GM23338 (cell line): ENCODE data around the gene RPL15. TPM values are rescaled to one million over a fixed set of nuclear protein-coding genes. Genes with fewer than 3 reads are reported as not detected.

ENCODE experiments used
- ATAC-seq: fragments of 200-7000 bp; cut with Tn5 transposase; 3 replicates; pipeline ENCODE4 v1.9.1; 2020
- DNase-seq: peaks from one replicate; pipeline ENCODE4 v3.0.0-alpha.2; 2015; ENCODE audit warnings: low spot score
- H2AFZ ChIP-seq: fragments of 200-600 bp; sonication (generic); 2 replicates; pipeline ENCODE4 v1.8.0; 2016; ENCODE audit warnings: antibody characterized with exemption, mild to moderate bottlenecking, moderate library complexity
- H3F3A ChIP-seq: fragments of 200-600 bp; sonication (generic); replicated peaks from 2 replicates; pipeline ENCODE4 v1.8.0; 2017; ENCODE audit warnings: antibody characterized with exemption, mixed run types, low read depth
- H3K27ac ChIP-seq: fragments of 200-600 bp; sonication (generic); 2 replicates; pipeline ENCODE4 v1.6.1; 2016; ENCODE audit warnings: low read depth
- H3K27me3 ChIP-seq: fragments of 200-600 bp; sonication (generic); 2 replicates; pipeline ENCODE4 v1.8.0; 2016; ENCODE audit warnings: mild to moderate bottlenecking, mixed run types, moderate library complexity; ENCODE audit not compliant: insufficient read depth
- H3K36me3 ChIP-seq: fragments of 200-600 bp; sonication (generic); 2 replicates; pipeline ENCODE4 v1.8.0; 2016; ENCODE audit warnings: mild to moderate bottlenecking; ENCODE audit not compliant: insufficient read depth
- H3K4me1 ChIP-seq: fragments of 200-600 bp; sonication (generic); 2 replicates; pipeline ENCODE4 v1.8.0; 2016; ENCODE audit warnings: mild to moderate bottlenecking, moderate library complexity; ENCODE audit not compliant: insufficient read depth
- H3K4me2 ChIP-seq: fragments of 200-600 bp; sonication (generic); 2 replicates; pipeline ENCODE4 v1.7.1; 2017; ENCODE audit warnings: mixed run types
- H3K4me3 ChIP-seq: fragments of 200-600 bp; sonication (generic); 2 replicates; pipeline ENCODE4 v1.6.1; 2016; ENCODE audit warnings: mixed run types
- H3K79me2 ChIP-seq: fragments of 200-600 bp; sonication (generic); replicated peaks from 2 replicates; pipeline ENCODE4 v1.8.0; 2017; ENCODE audit warnings: mild to moderate bottlenecking; ENCODE audit not compliant: insufficient read depth
- H3K9me2 ChIP-seq: fragments of 200-600 bp; sonication (generic); 2 replicates; pipeline ENCODE4 v1.8.0; 2017; ENCODE audit not compliant: insufficient read depth
- H4K20me1 ChIP-seq: fragments of 200-600 bp; sonication (generic); replicated peaks from 2 replicates; pipeline ENCODE4 v1.8.0; 2017; ENCODE audit warnings: mild to moderate bottlenecking; ENCODE audit not compliant: insufficient read depth
- H3K27ac Mint-ChIP-seq: 2 replicates; pipeline ENCODE4 v1.8.0; 2020; ENCODE audit warnings: inconsistent platforms, mild to moderate bottlenecking, moderate library complexity, mixed read lengths
- H3K27me3 Mint-ChIP-seq: 3 replicates; pipeline ENCODE4 v1.8.0; 2022; ENCODE audit warnings: low read depth, mild to moderate bottlenecking, moderate library complexity, mixed read lengths, inconsistent platforms; ENCODE audit not compliant: insufficient read depth, poor library complexity
- H3K36me3 Mint-ChIP-seq: 3 replicates; pipeline ENCODE4 v1.8.0; 2021; ENCODE audit warnings: low read depth, mild to moderate bottlenecking, inconsistent platforms, moderate library complexity, mixed read lengths
- H3K4me1 Mint-ChIP-seq: 3 replicates; pipeline ENCODE4 v1.8.0; 2020; ENCODE audit warnings: mild to moderate bottlenecking, inconsistent platforms, mixed read lengths
- H3K4me3 Mint-ChIP-seq: 3 replicates; pipeline ENCODE4 v1.8.0; 2021; ENCODE audit warnings: moderate library complexity, mild to moderate bottlenecking, inconsistent platforms, mixed read lengths
- H3K9me3 Mint-ChIP-seq: 3 replicates; pipeline ENCODE4 v1.8.0; 2020; ENCODE audit warnings: moderate library complexity, mild to moderate bottlenecking, inconsistent platforms, mixed read lengths
- EZH2 ChIP-seq: fragments of 200-600 bp; sonication (generic); IDR thresholded peaks from one replicate; pipeline ENCODE4 v1.8.0; 2017; ENCODE audit warnings: antibody characterized with exemption, mild to moderate bottlenecking, low read depth; ENCODE audit not compliant: unreplicated experiment
- JUNB ChIP-seq: IDR thresholded peaks from one replicate; pipeline ENCODE4 v1.6.1; 2016; ENCODE audit warnings: antibody characterized with exemption; ENCODE audit not compliant: unreplicated experiment
- POLR2AphosphoS5 ChIP-seq: IDR thresholded peaks from 2 replicates; pipeline ENCODE4 v1.6.1; 2016; ENCODE audit warnings: antibody characterized with exemption, low read depth
- STAT1 ChIP-seq: IDR thresholded peaks from one replicate; pipeline ENCODE4 v1.6.1; 2016; ENCODE audit warnings: antibody characterized with exemption; ENCODE audit not compliant: unreplicated experiment
- ZNF114 ChIP-seq: fragments of 250-450 bp; sonication (Bioruptor Pico); IDR thresholded peaks from 2 replicates; pipeline ENCODE4 v1.5.0; 2020; ENCODE audit warnings: mild to moderate bottlenecking, moderate library complexity
- ZNF331 ChIP-seq: fragments of 250-450 bp; sonication (Bioruptor Pico); IDR thresholded peaks from 2 replicates; pipeline ENCODE4 v1.5.0; 2020; ENCODE audit warnings: low read depth, mild to moderate bottlenecking, moderate library complexity
- polyA plus RNA-seq: library from polyadenylated mRNA; unstranded; fragments of >200 nt; fragmentation: Nextera tagmentation; extraction: Ambion mirVana; gene quantifications from 2 replicates; pipeline ENCODE4 v1.2.1, GENCODE V29; 2016
- total RNA-seq: library from RNA; depleted of rRNA; stranded (reverse); fragments of >200 nt; shearing (Covaris generic); gene quantifications from 2 replicates; pipeline ENCODE4 v1.2.3, GENCODE V29; 2014
- TF ChIP-seq, protein P1 (sequence below): IDR thresholded peaks from 2 replicates; pipeline ENCODE4 v1.6.1; 2016; ENCODE audit warnings: antibody characterized with exemption
- TF ChIP-seq, protein P2 (sequence below), 2 experiments: fragments of 200-600 bp in 1 of 2; sonication (generic) in 1 of 2; conservative IDR thresholded peaks; 2 replicates each; pipeline versions ENCODE4 v1.5.1 to v1.6.1; 2016 to 2017; ENCODE audit warnings: antibody characterized with exemption in 2 of 2, low read depth in 2 of 2, mild to moderate bottlenecking in 2 of 2, moderate library complexity in 1 of 2

Gene RPL15
- total and polyA plus RNA-seq, 2 experiments from 2014 or later: 2,868 to 3,117 TPM

DNA sequence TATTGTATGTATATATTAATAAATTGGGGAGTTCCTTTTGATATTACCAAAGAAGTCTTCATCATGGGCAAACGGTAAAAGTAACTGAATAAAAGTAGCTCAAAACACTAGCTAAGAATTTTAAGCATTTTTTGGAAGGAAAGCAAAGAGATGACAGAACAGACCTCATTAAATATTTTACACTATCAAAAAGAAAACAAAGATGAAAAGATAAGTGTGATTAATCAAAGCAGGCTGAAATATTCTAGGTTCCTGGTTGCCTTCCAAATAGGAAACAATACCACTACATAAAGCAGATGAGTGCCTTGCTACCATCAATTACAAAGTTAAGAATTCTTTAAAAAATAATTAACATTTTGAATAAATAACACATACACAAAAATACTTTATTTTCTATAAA, 3.8 kb upstream of the RPL15 start (continued):
- TF ChIP-seq, protein P1, sequence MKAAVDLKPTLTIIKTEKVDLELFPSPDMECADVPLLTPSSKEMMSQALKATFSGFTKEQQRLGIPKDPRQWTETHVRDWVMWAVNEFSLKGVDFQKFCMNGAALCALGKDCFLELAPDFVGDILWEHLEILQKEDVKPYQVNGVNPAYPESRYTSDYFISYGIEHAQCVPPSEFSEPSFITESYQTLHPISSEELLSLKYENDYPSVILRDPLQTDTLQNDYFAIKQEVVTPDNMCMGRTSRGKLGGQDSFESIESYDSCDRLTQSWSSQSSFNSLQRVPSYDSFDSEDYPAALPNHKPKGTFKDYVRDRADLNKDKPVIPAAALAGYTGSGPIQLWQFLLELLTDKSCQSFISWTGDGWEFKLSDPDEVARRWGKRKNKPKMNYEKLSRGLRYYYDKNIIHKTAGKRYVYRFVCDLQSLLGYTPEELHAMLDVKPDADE: no peak

DNA sequence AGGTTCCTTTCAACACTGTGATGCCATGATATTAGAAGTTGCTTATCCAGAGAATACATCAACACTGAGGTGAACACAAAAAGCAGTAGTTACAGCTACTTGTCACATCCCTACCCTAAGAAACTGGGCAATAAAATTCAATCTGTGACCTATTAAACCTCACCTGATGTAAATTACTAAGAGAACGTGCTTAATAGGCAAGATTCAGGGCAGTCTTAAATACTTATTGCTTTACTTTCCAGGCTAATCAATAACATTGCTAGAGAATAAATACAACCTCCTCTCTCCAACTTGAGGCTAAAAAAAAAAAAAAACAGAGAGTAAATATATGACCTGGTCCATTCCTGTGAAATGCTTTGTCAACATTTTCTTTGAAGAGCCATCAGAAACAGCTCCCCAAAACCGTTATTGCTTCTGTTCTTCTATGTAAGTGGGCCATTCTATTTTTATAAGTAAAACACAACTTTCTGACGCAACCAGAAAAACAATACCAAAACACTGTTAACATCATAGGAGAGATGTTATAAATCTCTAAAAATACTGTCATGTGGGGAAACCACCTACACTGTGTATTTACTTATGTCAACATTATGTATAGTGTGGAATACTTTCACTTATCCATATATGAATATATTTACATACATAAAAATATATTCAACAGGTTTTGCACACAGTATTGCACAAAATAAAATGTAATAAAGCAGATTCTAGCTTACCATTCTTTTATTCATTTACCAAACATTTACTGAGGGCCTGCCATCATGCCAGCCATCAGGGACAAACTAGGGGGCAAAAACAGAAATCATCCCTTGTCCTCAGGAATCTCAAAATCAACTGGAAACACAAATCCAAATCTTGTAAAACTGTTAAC, 2.8 kb upstream of the RPL15 start:
- Histone ChIP-seq H3K27me3 (peaks cover 10% of the 10 kb centered on the region), H3K27ac (no peak overlapping the region), H3K79me2 (peaks cover 79% of the 10 kb centered on the region), H3F3A (peaks cover 14% of the 10 kb centered on the region), H3K4me1 (peaks cover 21% of the 10 kb centered on the region), H2AFZ (no peak overlapping the region), H3K9me2 (no peaks in the 10 kb centered on the region), H4K20me1 (peaks cover 14% of the 10 kb centered on the region), H3K4me2 (0 out of 2 replicates have a peak overlapping the region, but pooled peaks have one; percentile 90), H3K4me3 (no peak overlapping the region), H3K36me3 (peaks cover 19% of the 10 kb centered on the region)
- Mint-ChIP-seq H3K27ac (no peak overlapping the region; the same call in 1 of the 2 replicates), H3K27me3 (peaks cover 22% of the 10 kb centered on the region), H3K36me3 (peaks cover 33% of the 10 kb centered on the region), H3K4me1 (peaks cover 20% of the 10 kb centered on the region), H3K4me3 (no peak overlapping the region), H3K9me3 (no peaks in the 10 kb centered on the region)
- TF ChIP-seq ZNF114 (CRISPR knock-in tag): no peak
- no peak for DNase-seq
- no peak for ATAC-seq

DNA sequence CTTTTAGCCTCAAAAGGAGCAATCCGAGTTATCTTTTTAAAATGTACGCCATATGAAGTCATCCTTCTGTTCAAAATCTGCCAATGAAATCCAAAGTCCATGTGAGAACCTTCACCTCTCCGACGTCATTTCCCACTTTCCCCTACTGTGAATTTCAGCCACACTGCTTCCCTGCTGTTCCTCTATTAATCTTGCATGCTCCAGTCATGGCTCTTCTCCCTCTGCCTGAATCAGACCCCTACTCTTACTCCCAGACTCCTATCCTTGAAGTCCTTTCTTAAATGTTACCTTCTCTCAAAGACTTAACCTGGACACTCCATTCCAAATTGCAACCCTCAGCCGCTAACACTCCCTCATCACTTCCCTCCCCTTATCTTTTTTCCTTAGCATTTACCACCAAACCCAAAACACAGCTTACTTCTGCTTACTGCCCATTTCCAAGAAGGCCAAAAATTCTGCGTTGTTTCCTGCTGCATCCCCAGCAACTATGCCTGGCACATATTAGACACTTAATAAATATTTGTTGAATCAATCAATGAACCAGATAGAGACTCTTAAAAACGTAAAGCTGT, 1.3 kb upstream of the RPL15 start:
- Mint-ChIP-seq H3K27ac (no peak overlapping the region), H3K9me3 (no peaks in the 10 kb centered on the region), H3K36me3 (peaks cover 40% of the 10 kb centered on the region), H3K27me3 (peaks cover 22% of the 10 kb centered on the region), H3K4me1 (peaks cover 28% of the 10 kb centered on the region), H3K4me3 (peak overlapping the region; percentile 100)
- H3F3A ChIP-seq: peaks cover 23% of the 10 kb centered on the region
- ATAC-seq: no peak
- H3K79me2 ChIP-seq: peaks cover 79% of the 10 kb centered on the region
- peaks cover 14% of the 10 kb centered on the region for H4K20me1 ChIP-seq
- H3K4me3 ChIP-seq: peak overlapping the region; percentile 91
- peak overlapping the region; percentile 90 for H3K4me2 ChIP-seq
- no peak overlapping the region for H2AFZ ChIP-seq
- H3K9me2 ChIP-seq: no peaks in the 10 kb centered on the region
- TF ChIP-seq JUNB: no peak
- TF ChIP-seq STAT1: no peak
- TF ChIP-seq, protein P2, sequence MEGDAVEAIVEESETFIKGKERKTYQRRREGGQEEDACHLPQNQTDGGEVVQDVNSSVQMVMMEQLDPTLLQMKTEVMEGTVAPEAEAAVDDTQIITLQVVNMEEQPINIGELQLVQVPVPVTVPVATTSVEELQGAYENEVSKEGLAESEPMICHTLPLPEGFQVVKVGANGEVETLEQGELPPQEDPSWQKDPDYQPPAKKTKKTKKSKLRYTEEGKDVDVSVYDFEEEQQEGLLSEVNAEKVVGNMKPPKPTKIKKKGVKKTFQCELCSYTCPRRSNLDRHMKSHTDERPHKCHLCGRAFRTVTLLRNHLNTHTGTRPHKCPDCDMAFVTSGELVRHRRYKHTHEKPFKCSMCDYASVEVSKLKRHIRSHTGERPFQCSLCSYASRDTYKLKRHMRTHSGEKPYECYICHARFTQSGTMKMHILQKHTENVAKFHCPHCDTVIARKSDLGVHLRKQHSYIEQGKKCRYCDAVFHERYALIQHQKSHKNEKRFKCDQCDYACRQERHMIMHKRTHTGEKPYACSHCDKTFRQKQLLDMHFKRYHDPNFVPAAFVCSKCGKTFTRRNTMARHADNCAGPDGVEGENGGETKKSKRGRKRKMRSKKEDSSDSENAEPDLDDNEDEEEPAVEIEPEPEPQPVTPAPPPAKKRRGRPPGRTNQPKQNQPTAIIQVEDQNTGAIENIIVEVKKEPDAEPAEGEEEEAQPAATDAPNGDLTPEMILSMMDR (conservative IDR thresholded peaks at IDR 0.05; ENCODE audit: low read depth in 2 of 2): no peak
- TF ChIP-seq EZH2: no peak
- TF ChIP-seq ZNF331: no peak
- TF ChIP-seq, protein P1: no peak
- TF ChIP-seq POLR2AphosphoS5: no peak
- peaks cover 21% of the 10 kb centered on the region for H3K4me1 ChIP-seq
- no peak overlapping the region for H3K27ac ChIP-seq
- peaks cover 10% of the 10 kb centered on the region for H3K27me3 ChIP-seq
- H3K36me3 ChIP-seq: peaks cover 24% of the 10 kb centered on the region
- DNase-seq: no peak
